Frontal cortex (tissue), 4 donors: ENCODE measurements around the gene MED31. TPM values are rescaled to one million over a fixed set of nuclear protein-coding genes. Genes with fewer than 3 reads are reported as not detected.
A peak's percentile ranks its signal among the peaks of the same experiment; 100 is the strongest.
"Not testable (repeated sequence)": the region's sequence is repeated elsewhere in the genome, so short reads cannot be mapped to it uniquely, and the experiment has no call there.

Experiments used
- DNase-seq, 2 donors: peaks; one replicate each; pipeline ENCODE4 v3.0.0; 2012; ENCODE audit warnings: low spot score in 2 of 2
- FAIRE-seq: peaks from 2 replicates; lab custom pipeline; 2012; peaks lifted over from hg19 to GRCh38; lab: Jason Lieb, UNC
- total RNA-seq: library from RNA; depleted of rRNA; stranded (reverse); fragments of >200 nt; gene quantifications from one replicate; pipeline ENCODE4 v1.2.3, GENCODE V29; 2014
- donor health status: control.
- donor health status: control.
- donor health status: control.

MED31 gene
- total RNA-seq, 1 donor from 2014 or later, result 19.2 TPM

GRCh38 chr17:6656797-6657632 lies 5.6 kb upstream of the MED31 start:
- FAIRE-seq, result not testable (repeated sequence)

GRCh38 chr17:6655732-6656361 lies 4.4 kb upstream of the MED31 start:
- not testable (repeated sequence) for DNase-seq, FAIRE-seq

More at GRCh38 chr17:6656797-6657632, 5.6 kb upstream of the MED31 start:
- DNase-seq, result not testable (repeated sequence)

GRCh38 chr17:6654841-6655731 lies 3.7 kb upstream of the MED31 start:
- no peak for FAIRE-seq
- peak in 1 of 2 donors; percentile 43 for DNase-seq

- FAIRE-seq, result no peak
These were observed 581 bp upstream of the MED31 start for GRCh38 chr17:6651919-6652452.

GRCh38 chr17:6648181-6648580 lies 3.2 kb downstream of the MED31 start:
- DNase-seq, result no peak
- no peak for FAIRE-seq

More at GRCh38 chr17:6651919-6652452, 581 bp upstream of the MED31 start:
- peak in 1 of 2 donors; percentile 44 for DNase-seq

GRCh38 chr17:6643451-6644125 lies 7.8 kb downstream of the MED31 start:
- FAIRE-seq, result no peak
- DNase-seq, result no peak

- no peak for FAIRE-seq
- DNase-seq, result no peak
These were observed 8.8 kb downstream of the MED31 start for GRCh38 chr17:6642592-6642991.

GRCh38 chr17:6641247-6641863 lies 10.1 kb downstream of the MED31 start:
- DNase-seq (no peak), FAIRE-seq (no peak)

GRCh38 chr17:6640536-6641246 lies 10.7 kb downstream of the MED31 start, which contains the start of the genes KIAA0753 and TXNDC17:
TSS of gene KIAA0753 (minus strand) at chr17:6640711. CDS start at chr17:6635103, 5,608 bp downstream.
TSS of gene TXNDC17 (plus strand) at chr17:6641060. CDS start at chr17:6641083, 23 bp downstream.
- FAIRE-seq (no peak), DNase-seq (peak; percentile 81)

GRCh38 chr17:6639586-6640535 lies 11.5 kb downstream of the MED31 start:
- DNase-seq, result no peak
- FAIRE-seq, result no peak

- no peak for DNase-seq
- no peak for FAIRE-seq
These were observed 12.3 kb downstream of the MED31 start for GRCh38 chr17:6639014-6639585.

- DNase-seq (no peak), FAIRE-seq (no peak)
These were observed 13.1 kb downstream of the MED31 start for GRCh38 chr17:6638046-6638908.

- no peak for DNase-seq
- FAIRE-seq, result no peak
These were observed 14.0 kb downstream of the MED31 start for GRCh38 chr17:6637458-6637840.

- FAIRE-seq (no peak), DNase-seq (no peak)
These were observed 14.6 kb downstream of the MED31 start for GRCh38 chr17:6636616-6637457.

- no peak for FAIRE-seq
These were observed 15.3 kb downstream of the MED31 start for GRCh38 chr17:6636105-6636504.

More at GRCh38 chr17:6636105-6636504, 15.3 kb downstream of the MED31 start:
- DNase-seq, result no peak
